Measurements from ENCODE around the gene ZNF385B. TPM values are rescaled to one million over a fixed set of nuclear protein-coding genes. Genes with fewer than 3 reads are reported as not detected.

ZNF385B gene
- total and polyA plus RNA-seq, 5 donors from 2014 or later: not detected

GRCh38 chr2:179875864-179876263 lies 14.5 kb upstream of the ZNF385B start:
- no peak for ATAC-seq (ENCODE audit: low read depth in 2 of 2)
- Mint-ChIP-seq H3K4me3 (no peak overlapping the region), H3K36me3 (no peaks in the 10 kb centered on the region), H3K27ac (no peak overlapping the region), H3K4me1 (no peaks in the 10 kb centered on the region), H3K27me3 (peaks cover 19% of the 10 kb centered on the region), H3K9me3 (no peaks in the 10 kb centered on the region)
- Histone ChIP-seq H3K27me3 (ENCODE audit: control insufficient read depth, insufficient read depth, low read length) (no peaks in the 10 kb centered on the region), H3K4me1 (ENCODE audit: control insufficient read depth, insufficient read depth, low read length, poor library complexity, severe bottlenecking) (no peaks in the 10 kb centered on the region), H3K27ac (ENCODE audit: insufficient read depth, low read length, poor library complexity, severe bottlenecking) (no peak overlapping the region), H3K4me3 (ENCODE audit: low read depth, low read length) (no peak overlapping the region), H3K36me3 (ENCODE audit: control insufficient read depth, insufficient read depth, low read length) (no peaks in the 10 kb centered on the region), H3K9me3 (ENCODE audit: control insufficient read depth in 2 of 2, low read length in 2 of 2) (no peaks in the 10 kb centered on the region)
- no peak for DNase-seq

GRCh38 chr2:179862898-179863458 lies 1.6 kb upstream of the ZNF385B start:
- Mint-ChIP-seq H3K27me3 (peaks cover 39% of the 10 kb centered on the region), H3K9me3 (peaks cover 0 to 2% (median 0%) of the 10 kb centered on the region in 7 donors), H3K27ac (no peak overlapping the region), H3K4me1 (peaks cover 0 to 9% (median 3%) of the 10 kb centered on the region in 4 donors), H3K4me3 (no peak overlapping the region), H3K36me3 (no peaks in the 10 kb centered on the region)
- DNase-seq: no peak
- no peaks in the 10 kb centered on the region for H3K36me3 ChIP-seq (ENCODE audit: control insufficient read depth, insufficient read depth, low read length)
- ATAC-seq (ENCODE audit: low read depth in 2 of 2): no peak
- no peaks in the 10 kb centered on the region for H3K9me3 ChIP-seq (ENCODE audit: control insufficient read depth in 2 of 2, low read length in 2 of 2)
- no peak overlapping the region for H3K4me3 ChIP-seq (ENCODE audit: low read depth, low read length)
- H3K27me3 ChIP-seq (ENCODE audit: control insufficient read depth, insufficient read depth, low read length): peaks cover 23% of the 10 kb centered on the region
- no peak overlapping the region for H3K27ac ChIP-seq (ENCODE audit: insufficient read depth, low read length, poor library complexity, severe bottlenecking)
- H3K4me1 ChIP-seq (ENCODE audit: control insufficient read depth, insufficient read depth, low read length, poor library complexity, severe bottlenecking): peaks cover 4% of the 10 kb centered on the region

- Mint-ChIP-seq H3K4me1 (peaks cover 0 to 9% (median 3%) of the 10 kb centered on the region in 4 donors), H3K36me3 (no peaks in the 10 kb centered on the region), H3K9me3 (peaks cover 0 to 2% (median 0%) of the 10 kb centered on the region in 7 donors), H3K27me3 (peaks cover 57% of the 10 kb centered on the region), H3K27ac (no peak overlapping the region), H3K4me3 (no peak overlapping the region)
- Histone ChIP-seq H3K4me1 (ENCODE audit: control insufficient read depth, insufficient read depth, low read length, poor library complexity, severe bottlenecking) (peaks cover 4% of the 10 kb centered on the region), H3K4me3 (ENCODE audit: low read depth, low read length) (no peak overlapping the region), H3K27me3 (ENCODE audit: control insufficient read depth, insufficient read depth, low read length) (peaks cover 29% of the 10 kb centered on the region), H3K27ac (ENCODE audit: insufficient read depth, low read length, poor library complexity, severe bottlenecking) (no peak overlapping the region), H3K9me3 (ENCODE audit: control insufficient read depth in 2 of 2, low read length in 2 of 2) (no peaks in the 10 kb centered on the region), H3K36me3 (ENCODE audit: control insufficient read depth, insufficient read depth, low read length) (no peaks in the 10 kb centered on the region)
- DNase-seq (no peak), ATAC-seq (ENCODE audit: low read depth in 2 of 2) (no peak)
Measured at GRCh38 chr2:179861027-179861415, 391 bp downstream of the ZNF385B start.

- Mint-ChIP-seq H3K4me3 (no peak overlapping the region), H3K9me3 (peaks cover 0 to 2% (median 0%) of the 10 kb centered on the region in 7 donors), H3K36me3 (no peaks in the 10 kb centered on the region), H3K27ac (no peak overlapping the region), H3K27me3 (peaks cover 57% of the 10 kb centered on the region), H3K4me1 (peaks cover 0 to 9% (median 3%) of the 10 kb centered on the region in 4 donors)
- DNase-seq (no peak), ATAC-seq (ENCODE audit: low read depth in 2 of 2) (no peak)
- Histone ChIP-seq H3K9me3 (ENCODE audit: control insufficient read depth in 2 of 2, low read length in 2 of 2) (no peaks in the 10 kb centered on the region), H3K4me1 (ENCODE audit: control insufficient read depth, insufficient read depth, low read length, poor library complexity, severe bottlenecking) (peaks cover 4% of the 10 kb centered on the region), H3K4me3 (ENCODE audit: low read depth, low read length) (no peak overlapping the region), H3K27ac (ENCODE audit: insufficient read depth, low read length, poor library complexity, severe bottlenecking) (no peak overlapping the region), H3K27me3 (ENCODE audit: control insufficient read depth, insufficient read depth, low read length) (peaks cover 29% of the 10 kb centered on the region), H3K36me3 (ENCODE audit: control insufficient read depth, insufficient read depth, low read length) (no peaks in the 10 kb centered on the region)
Measured at GRCh38 chr2:179860255-179861026, 971 bp downstream of the ZNF385B start.

GRCh38 chr2:179859523-179859922 lies 1.9 kb downstream of the ZNF385B start:
- Mint-ChIP-seq H3K36me3 (no peaks in the 10 kb centered on the region), H3K9me3 (peaks cover 0 to 2% (median 0%) of the 10 kb centered on the region in 7 donors), H3K4me3 (no peak overlapping the region), H3K27me3 (peaks cover 57% of the 10 kb centered on the region), H3K27ac (no peak overlapping the region), H3K4me1 (peaks cover 0 to 9% (median 3%) of the 10 kb centered on the region in 4 donors)
- Histone ChIP-seq H3K36me3 (ENCODE audit: control insufficient read depth, insufficient read depth, low read length) (no peaks in the 10 kb centered on the region), H3K4me1 (ENCODE audit: control insufficient read depth, insufficient read depth, low read length, poor library complexity, severe bottlenecking) (peaks cover 4% of the 10 kb centered on the region), H3K4me3 (ENCODE audit: low read depth, low read length) (no peak overlapping the region), H3K27ac (ENCODE audit: insufficient read depth, low read length, poor library complexity, severe bottlenecking) (no peak overlapping the region), H3K9me3 (ENCODE audit: control insufficient read depth in 2 of 2, low read length in 2 of 2) (no peaks in the 10 kb centered on the region), H3K27me3 (ENCODE audit: control insufficient read depth, insufficient read depth, low read length) (peaks cover 29% of the 10 kb centered on the region)
- no peak for DNase-seq
- ATAC-seq (ENCODE audit: low read depth in 2 of 2): no peak

GRCh38 chr2:179857236-179857635 lies 4.2 kb downstream of the ZNF385B start:
- Mint-ChIP-seq H3K9me3 (peaks cover 0 to 2% (median 0%) of the 10 kb centered on the region in 7 donors), H3K4me3 (no peak overlapping the region), H3K36me3 (no peaks in the 10 kb centered on the region), H3K27ac (no peak overlapping the region), H3K4me1 (peaks cover 0 to 9% (median 2%) of the 10 kb centered on the region in 4 donors), H3K27me3 (peaks cover 43% of the 10 kb centered on the region)
- DNase-seq (no peak), ATAC-seq (ENCODE audit: low read depth in 2 of 2) (no peak)
- no peaks in the 10 kb centered on the region for H3K9me3 ChIP-seq (ENCODE audit: control insufficient read depth in 2 of 2, low read length in 2 of 2)
- H3K4me1 ChIP-seq (ENCODE audit: control insufficient read depth, insufficient read depth, low read length, poor library complexity, severe bottlenecking): peaks cover 4% of the 10 kb centered on the region
- H3K27me3 ChIP-seq (ENCODE audit: control insufficient read depth, insufficient read depth, low read length): peaks cover 19% of the 10 kb centered on the region
- no peak overlapping the region for H3K27ac ChIP-seq (ENCODE audit: insufficient read depth, low read length, poor library complexity, severe bottlenecking)
- H3K36me3 ChIP-seq (ENCODE audit: control insufficient read depth, insufficient read depth, low read length): no peaks in the 10 kb centered on the region
- H3K4me3 ChIP-seq (ENCODE audit: low read depth, low read length): no peak overlapping the region

- H3K27ac ChIP-seq (ENCODE audit: insufficient read depth, low read length, poor library complexity, severe bottlenecking): no peak overlapping the region
- Mint-ChIP-seq H3K36me3 (no peaks in the 10 kb centered on the region), H3K9me3 (no peaks in the 10 kb centered on the region), H3K4me1 (peaks cover 0 to 5% (median 0%) of the 10 kb centered on the region in 4 donors), H3K4me3 (no peak overlapping the region), H3K27me3 (peaks cover 37% of the 10 kb centered on the region), H3K27ac (no peak overlapping the region)
- peaks cover 19% of the 10 kb centered on the region for H3K27me3 ChIP-seq (ENCODE audit: control insufficient read depth, insufficient read depth, low read length)
- H3K4me3 ChIP-seq (ENCODE audit: low read depth, low read length): no peak overlapping the region
- H3K9me3 ChIP-seq (ENCODE audit: control insufficient read depth in 2 of 2, low read length in 2 of 2): no peaks in the 10 kb centered on the region
- no peak for DNase-seq
- H3K36me3 ChIP-seq (ENCODE audit: control insufficient read depth, insufficient read depth, low read length): no peaks in the 10 kb centered on the region
- no peaks in the 10 kb centered on the region for H3K4me1 ChIP-seq (ENCODE audit: control insufficient read depth, insufficient read depth, low read length, poor library complexity, severe bottlenecking)
- no peak for ATAC-seq (ENCODE audit: low read depth in 2 of 2)
Measured at GRCh38 chr2:179856205-179856604, 5.2 kb downstream of the ZNF385B start.

GRCh38 chr2:179855673-179856072 lies 5.7 kb downstream of the ZNF385B start:
- Mint-ChIP-seq H3K4me3 (no peak overlapping the region), H3K4me1 (peaks cover 0 to 5% (median 0%) of the 10 kb centered on the region in 4 donors), H3K27me3 (peaks cover 37% of the 10 kb centered on the region), H3K9me3 (no peaks in the 10 kb centered on the region), H3K36me3 (no peaks in the 10 kb centered on the region), H3K27ac (no peak overlapping the region)
- Histone ChIP-seq H3K4me1 (ENCODE audit: control insufficient read depth, insufficient read depth, low read length, poor library complexity, severe bottlenecking) (no peaks in the 10 kb centered on the region), H3K27ac (ENCODE audit: insufficient read depth, low read length, poor library complexity, severe bottlenecking) (no peak overlapping the region), H3K9me3 (ENCODE audit: control insufficient read depth in 2 of 2, low read length in 2 of 2) (no peaks in the 10 kb centered on the region), H3K27me3 (ENCODE audit: control insufficient read depth, insufficient read depth, low read length) (peaks cover 19% of the 10 kb centered on the region), H3K36me3 (ENCODE audit: control insufficient read depth, insufficient read depth, low read length) (no peaks in the 10 kb centered on the region), H3K4me3 (ENCODE audit: low read depth, low read length) (no peak overlapping the region)
- no peak for DNase-seq
- no peak for ATAC-seq (ENCODE audit: low read depth in 2 of 2)
